KMS-11 (cell line): ENCODE data around the gene CMC2.

Experiments used
- H2AFZ ChIP-seq: fragments of 200-600 bp; sonication (generic); 2 replicates; pipeline ENCODE4 v1.6.1; 2016; ENCODE audit warnings: antibody characterized with exemption, mixed run types, low read depth
- H3K27ac ChIP-seq: fragments of 200-600 bp; sonication (generic); 2 replicates; pipeline ENCODE4 v1.6.1; 2016; ENCODE audit warnings: mild to moderate bottlenecking, mixed run types
- H3K27me3 ChIP-seq: fragments of 200-600 bp; sonication (generic); 2 replicates; pipeline ENCODE4 v1.6.1; 2017; ENCODE audit warnings: mild to moderate bottlenecking, low read depth, mixed run types, moderate library complexity; ENCODE audit not compliant: insufficient read depth
- H3K36me3 ChIP-seq: fragments of 200-600 bp; sonication (generic); 2 replicates; pipeline ENCODE4 v1.6.1; 2017; ENCODE audit warnings: mild to moderate bottlenecking, mixed run types; ENCODE audit not compliant: insufficient read depth
- H3K4me1 ChIP-seq: fragments of 200-600 bp; sonication (generic); 2 replicates; pipeline ENCODE4 v1.6.1; 2016; ENCODE audit warnings: mild to moderate bottlenecking, low read depth, mixed run types; ENCODE audit not compliant: poor library complexity, severe bottlenecking
- H3K4me2 ChIP-seq: fragments of 200-600 bp; sonication (generic); 2 replicates; pipeline ENCODE4 v1.7.0; 2016; ENCODE audit warnings: mild to moderate bottlenecking, mixed run types
- H3K4me3 ChIP-seq: fragments of 200-600 bp; sonication (generic); IDR thresholded peaks from 2 replicates; pipeline ENCODE4 v1.6.1; 2017; ENCODE audit warnings: low read depth, low read length, mixed read lengths; ENCODE audit not compliant: insufficient read depth
- H3K79me2 ChIP-seq: fragments of 200-600 bp; sonication (generic); 2 replicates; pipeline ENCODE4 v1.6.1; 2016; ENCODE audit warnings: low read depth, mixed run types; ENCODE audit not compliant: insufficient read depth
- H3K9ac ChIP-seq: fragments of 200-600 bp; sonication (generic); 2 replicates; pipeline ENCODE4 v1.6.1; 2016; ENCODE audit warnings: mild to moderate bottlenecking, mixed run types
- H4K20me1 ChIP-seq: fragments of 200-600 bp; sonication (generic); 2 replicates; pipeline ENCODE4 v1.6.1; 2016; ENCODE audit warnings: mild to moderate bottlenecking, mixed run types; ENCODE audit not compliant: insufficient read depth
- CTCF ChIP-seq: fragments of 200-600 bp; sonication (generic); conservative IDR thresholded peaks from 2 replicates; pipeline ENCODE4 v1.6.1; 2017; ENCODE audit warnings: low read depth, mild to moderate bottlenecking, antibody characterized with exemption, low read length, moderate library complexity, mixed read lengths

CMC2 gene

DNA sequence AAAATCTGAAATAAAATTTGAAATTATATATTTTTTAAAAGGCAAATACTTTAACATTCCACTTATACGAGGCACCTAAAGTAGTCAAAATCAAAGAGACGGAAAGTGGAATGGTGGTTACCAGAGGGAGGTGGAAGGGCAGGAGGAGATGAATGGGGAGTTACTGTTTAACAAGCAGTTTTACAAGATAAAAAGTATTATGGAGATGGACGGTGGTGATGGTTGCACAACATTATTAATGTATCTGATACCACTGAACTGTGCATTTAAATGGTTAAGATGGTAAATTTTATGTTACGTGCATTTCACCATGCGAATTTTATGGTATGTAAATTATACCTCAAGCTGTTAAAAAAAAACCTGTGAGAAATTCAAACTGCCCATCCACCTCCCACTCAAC, 5.4 kb downstream of the CMC2 start:
- H3K27ac ChIP-seq, result no peak overlapping the region
- H4K20me1 ChIP-seq, result peaks cover 4% of the 10 kb centered on the region; the same call in 1 of the 2 replicates
- no peaks in the 10 kb centered on the region for H3K36me3 ChIP-seq
- H3K27me3 ChIP-seq, result no peaks in the 10 kb centered on the region
- H3K4me1 ChIP-seq, result peaks cover 40% of the 10 kb centered on the region
- H3K79me2 ChIP-seq, result peaks cover 99% of the 10 kb centered on the region
- H2AFZ ChIP-seq, result no peak overlapping the region
- H3K9ac ChIP-seq, result no peak overlapping the region
- no peak for TF ChIP-seq CTCF
- no peak overlapping the region for H3K4me3 ChIP-seq
- H3K4me2 ChIP-seq, result no peak overlapping the region

DNA sequence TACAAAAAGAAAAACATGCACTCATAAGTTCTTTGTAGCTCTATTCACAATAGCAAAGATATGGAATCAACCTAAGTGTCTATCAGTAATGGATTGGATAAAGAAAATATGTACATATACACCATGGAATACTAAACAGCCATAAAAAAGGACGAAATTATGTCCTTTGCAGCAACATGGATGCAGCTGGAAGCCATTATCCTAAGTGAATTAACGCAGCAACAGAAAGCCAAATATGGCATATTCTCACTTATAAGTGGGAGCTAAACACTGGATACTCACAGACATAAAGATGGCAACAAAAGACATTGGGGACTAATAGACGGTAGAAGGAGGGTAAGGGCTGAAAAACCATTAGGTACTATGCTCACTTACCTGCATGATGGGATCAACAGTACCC, 5.8 kb downstream of the CMC2 start:
- Histone ChIP-seq H3K4me1 (peaks cover 40% of the 10 kb centered on the region), H3K27me3 (no peaks in the 10 kb centered on the region), H2AFZ (no peak overlapping the region), H4K20me1 (peaks cover 4% of the 10 kb centered on the region; the same call in 1 of the 2 replicates), H3K9ac (no peak overlapping the region), H3K4me2 (no peak overlapping the region), H3K4me3 (no peak overlapping the region), H3K79me2 (peaks cover 97% of the 10 kb centered on the region), H3K36me3 (no peaks in the 10 kb centered on the region), H3K27ac (no peak overlapping the region)
- TF ChIP-seq CTCF, result no peak

DNA sequence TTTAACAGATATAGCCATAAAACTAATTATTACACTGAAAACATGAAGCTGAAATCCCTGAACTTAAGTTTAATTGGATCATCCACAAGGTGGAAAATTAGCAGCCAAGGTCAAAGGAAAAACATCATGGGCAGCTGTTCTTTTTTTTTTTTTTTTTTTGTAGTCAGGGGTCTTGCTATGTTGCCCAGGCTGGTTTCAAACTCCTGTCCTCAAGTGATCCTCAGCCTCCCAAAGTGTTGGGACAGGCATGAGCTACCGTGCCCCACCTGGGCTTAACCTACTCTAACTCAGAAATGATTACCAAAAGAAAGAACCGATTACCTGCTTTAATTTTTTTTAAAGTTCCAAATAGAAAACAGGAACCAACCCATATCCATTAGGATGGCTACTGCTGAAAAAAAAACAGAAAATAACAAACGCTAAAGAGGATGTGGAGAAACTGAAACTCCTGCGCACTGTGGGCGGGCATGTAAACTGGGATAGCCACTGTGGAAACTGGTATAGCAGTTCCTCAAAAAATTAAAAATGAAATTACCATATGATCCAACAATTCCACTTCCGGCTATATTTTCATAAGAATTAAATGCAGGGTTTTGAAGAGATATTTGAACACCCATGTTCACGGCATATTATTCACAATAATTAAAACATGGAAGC, 8.6 kb downstream of the CMC2 start:
- TF ChIP-seq CTCF, result no peak
- no peaks in the 10 kb centered on the region for H4K20me1 ChIP-seq
- no peak overlapping the region for H3K4me2 ChIP-seq
- H3K4me1 ChIP-seq, result peaks cover 20% of the 10 kb centered on the region
- no peaks in the 10 kb centered on the region for H3K36me3 ChIP-seq
- no peak overlapping the region for H3K4me3 ChIP-seq
- H3K79me2 ChIP-seq, result peaks cover 94% of the 10 kb centered on the region
- H3K9ac ChIP-seq, result no peak overlapping the region
- no peak overlapping the region for H3K27ac ChIP-seq
- no peak overlapping the region for H2AFZ ChIP-seq
- no peaks in the 10 kb centered on the region for H3K27me3 ChIP-seq

- H3K9ac ChIP-seq, result no peak overlapping the region
- no peaks in the 10 kb centered on the region for H4K20me1 ChIP-seq
- peaks cover 90% of the 10 kb centered on the region for H3K79me2 ChIP-seq
- H3K27me3 ChIP-seq, result no peaks in the 10 kb centered on the region
- H3K27ac ChIP-seq, result no peak overlapping the region
- H3K36me3 ChIP-seq, result no peaks in the 10 kb centered on the region
- H3K4me2 ChIP-seq, result no peak overlapping the region
- H3K4me1 ChIP-seq, result peaks cover 16% of the 10 kb centered on the region
- H2AFZ ChIP-seq, result no peak overlapping the region
- H3K4me3 ChIP-seq, result no peak overlapping the region
- TF ChIP-seq CTCF, result no peak
Measured at GRCh38 chr16:80997139-80997798, 9.4 kb downstream of the CMC2 start.
